SK-N-MC (cell line): ENCODE data around the gene PIK3R2.

Experiments used
- DNase-seq: peaks from one replicate; pipeline ENCODE4 v3.0.0-alpha.2; 2011; ENCODE audit warnings: low read depth, low spot score
- H3K27ac ChIP-seq: fragments of 200-600 bp; sonication (generic); 2 replicates; pipeline ENCODE4 v1.5.1; 2016; ENCODE audit warnings: mixed run types
- H3K36me3 ChIP-seq: fragments of 200-600 bp; sonication (generic); 2 replicates; pipeline ENCODE4 v1.6.1; 2017; ENCODE audit warnings: antibody characterized with exemption, low read length, mixed read lengths; ENCODE audit not compliant: insufficient read depth
- H3K4me3 ChIP-seq: fragments of 200-600 bp; sonication (generic); 2 replicates; pipeline ENCODE4 v1.5.1; 2016
- H3K9ac ChIP-seq: fragments of 200-600 bp; sonication (generic); 2 replicates; pipeline ENCODE4 v1.8.0; 2017; ENCODE audit warnings: mixed run types, mixed read lengths; ENCODE audit not compliant: insufficient read length
- H3K9me3 ChIP-seq: fragments of 200-600 bp; sonication (generic); 2 replicates; pipeline ENCODE4 v1.6.1; 2017; ENCODE audit warnings: low read depth, mild to moderate bottlenecking, antibody characterized with exemption, low read length, moderate library complexity, mixed read lengths
- EZH2 ChIP-seq: fragments of 200-600 bp; sonication (generic); IDR thresholded peaks from one replicate; pipeline ENCODE4 v1.6.1; 2017; ENCODE audit warnings: antibody characterized with exemption
- FOXP2 ChIP-seq: optimal IDR thresholded peaks from 2 replicates; pipeline ENCODE3; 2011; ENCODE audit warnings: mild to moderate bottlenecking, moderate library complexity; ENCODE audit not compliant: insufficient read depth; ENCODE audit errors: extremely low read length, control extremely low read depth
- POLR2AphosphoS5 ChIP-seq: IDR thresholded peaks from 2 replicates; pipeline ENCODE4 v1.6.1; 2012; ENCODE audit warnings: mild to moderate bottlenecking, low read depth, low read length, borderline replicate concordance

Gene PIK3R2

DNA sequence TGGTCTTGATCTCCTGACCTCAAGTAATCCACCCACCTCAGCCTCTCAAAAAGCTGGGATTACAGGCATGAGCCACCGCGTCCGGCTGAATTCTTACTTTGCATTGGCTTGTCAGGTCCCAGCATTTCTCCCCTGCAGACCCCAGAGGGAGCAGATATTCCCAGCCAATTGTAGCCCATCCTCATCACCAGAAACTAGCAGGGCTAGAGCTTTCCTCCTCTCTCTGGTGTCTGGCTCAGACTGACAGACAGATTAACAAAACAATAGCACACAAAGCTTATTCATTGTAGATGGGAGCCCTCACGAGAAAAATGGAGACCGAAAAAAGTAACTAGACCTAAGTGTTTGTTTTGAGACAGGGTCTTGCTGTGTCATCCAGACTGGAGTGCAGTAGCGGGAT lies 32.6 kb downstream of the PIK3R2 start:
- Histone ChIP-seq H3K9ac (no peak overlapping the region), H3K9me3 (no peaks in the 10 kb centered on the region), H3K27ac (no peak overlapping the region), H3K36me3 (no peaks in the 10 kb centered on the region), H3K4me3 (no peak overlapping the region)
- DNase-seq, result no peak
- TF ChIP-seq EZH2, result no peak
- no peak for TF ChIP-seq FOXP2
- no peak for TF ChIP-seq POLR2AphosphoS5

DNA sequence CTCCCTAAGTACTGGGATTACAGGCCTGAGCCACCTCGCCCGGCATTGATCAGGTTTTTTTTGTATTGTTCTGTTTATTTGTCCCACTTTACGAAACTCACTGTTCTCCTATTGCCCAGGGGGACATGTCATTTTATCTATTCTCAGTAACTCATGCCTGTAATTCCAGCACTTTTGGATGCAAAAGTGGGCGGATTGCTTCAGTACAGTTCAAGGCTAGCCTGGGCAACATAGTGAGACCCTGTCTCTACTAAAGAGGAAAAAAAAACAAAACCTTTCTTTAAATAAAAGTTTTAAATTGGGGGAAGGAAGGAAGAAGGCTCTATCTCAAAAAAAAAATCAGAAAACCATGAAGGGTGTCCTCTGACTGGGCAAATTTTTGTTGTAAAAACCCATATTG lies 37.3 kb downstream of the PIK3R2 start:
- H3K36me3 ChIP-seq, result no peaks in the 10 kb centered on the region
- H3K9ac ChIP-seq, result no peak overlapping the region
- H3K27ac ChIP-seq, result no peak overlapping the region
- no peak overlapping the region for H3K4me3 ChIP-seq
- no peak for DNase-seq
- TF ChIP-seq FOXP2 (no peak), POLR2AphosphoS5 (no peak), EZH2 (no peak)
- no peaks in the 10 kb centered on the region for H3K9me3 ChIP-seq

DNA sequence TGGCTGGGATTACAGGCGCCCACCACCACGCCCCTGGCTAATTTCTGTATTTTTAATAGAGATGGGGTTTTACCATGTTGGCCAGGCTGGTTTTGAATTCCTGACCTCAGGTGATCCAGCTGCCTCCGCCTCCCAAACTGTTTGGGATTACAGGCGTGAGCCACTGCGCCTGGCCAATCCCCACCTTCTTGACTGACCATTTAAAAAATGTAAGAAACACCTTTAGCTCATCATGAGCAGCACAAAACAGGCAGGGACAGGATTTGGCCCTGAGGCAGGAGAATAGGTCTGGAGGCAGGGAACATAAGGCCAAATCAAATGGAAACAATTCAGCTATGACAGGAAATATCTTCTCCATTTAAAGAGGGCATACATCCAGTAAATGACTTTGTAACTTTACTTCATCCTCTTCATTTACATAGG lies 38.7 kb downstream of the PIK3R2 start:
- DNase-seq, result no peak
- Histone ChIP-seq H3K9ac (no peak overlapping the region), H3K36me3 (no peaks in the 10 kb centered on the region; the same call in 1 of the 2 replicates), H3K4me3 (peak overlapping the region; percentile 90), H3K27ac (peak overlapping the region; percentile 78), H3K9me3 (no peaks in the 10 kb centered on the region)
- TF ChIP-seq EZH2, result no peak
- no peak for TF ChIP-seq FOXP2
- no peak for TF ChIP-seq POLR2AphosphoS5

DNA sequence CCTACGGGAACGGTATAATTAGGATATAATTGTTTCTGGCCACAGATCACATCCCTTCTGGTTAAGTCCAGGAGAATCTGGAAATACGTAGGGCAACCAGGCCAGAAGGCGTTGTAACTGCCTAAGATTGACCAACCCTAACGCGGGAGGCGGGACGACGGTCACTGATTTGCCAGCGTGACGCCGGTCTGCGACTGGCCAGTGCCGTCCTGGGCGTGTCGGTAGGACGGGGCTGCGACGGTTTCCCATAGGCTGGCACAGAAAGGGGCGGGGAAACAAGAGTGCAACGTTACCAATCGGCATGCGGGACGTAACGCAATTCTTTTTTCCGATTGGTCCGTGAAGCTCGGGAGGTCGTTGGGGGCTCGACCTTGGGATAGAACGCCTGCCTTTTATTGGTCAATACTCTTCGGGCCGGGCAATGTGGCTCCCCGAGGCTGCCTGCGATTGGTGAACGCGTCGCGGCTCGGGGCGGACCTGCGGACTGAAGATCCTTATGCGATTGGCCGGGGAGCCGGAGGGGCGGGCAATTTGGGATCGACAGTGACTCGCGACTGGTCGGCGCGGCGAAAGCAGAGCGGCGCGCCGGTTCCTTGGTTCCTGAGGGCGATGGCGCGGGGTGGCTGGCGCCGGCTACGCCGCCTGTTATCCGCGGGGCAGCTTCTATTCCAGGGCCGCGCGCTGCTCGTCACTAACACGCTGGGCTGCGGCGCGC lies 39.9 kb downstream of the PIK3R2 start, which contains the start of gene MPV17L2:
Gene MPV17L2, plus strand, starts transcription at position 546 of the 715 bp plus-strand sequence. Its CDS starts 64 bp downstream, at position 610.
- peak within 1 kb of the TSS; percentile 82 for H3K9ac ChIP-seq
- DNase-seq, result peak; percentile 99
- H3K9me3 ChIP-seq, result no peaks in the 10 kb centered on the region
- H3K27ac ChIP-seq, result peak within 1 kb of the TSS; percentile 78
- peak within 1 kb of the TSS; percentile 93 for H3K4me3 ChIP-seq
- peaks cover under 1% of the 10 kb centered on the region; the same call in 1 of the 2 replicates for H3K36me3 ChIP-seq
- TF ChIP-seq POLR2AphosphoS5 (peak; percentile 58), EZH2 (no peak), FOXP2 (no peak)

DNA sequence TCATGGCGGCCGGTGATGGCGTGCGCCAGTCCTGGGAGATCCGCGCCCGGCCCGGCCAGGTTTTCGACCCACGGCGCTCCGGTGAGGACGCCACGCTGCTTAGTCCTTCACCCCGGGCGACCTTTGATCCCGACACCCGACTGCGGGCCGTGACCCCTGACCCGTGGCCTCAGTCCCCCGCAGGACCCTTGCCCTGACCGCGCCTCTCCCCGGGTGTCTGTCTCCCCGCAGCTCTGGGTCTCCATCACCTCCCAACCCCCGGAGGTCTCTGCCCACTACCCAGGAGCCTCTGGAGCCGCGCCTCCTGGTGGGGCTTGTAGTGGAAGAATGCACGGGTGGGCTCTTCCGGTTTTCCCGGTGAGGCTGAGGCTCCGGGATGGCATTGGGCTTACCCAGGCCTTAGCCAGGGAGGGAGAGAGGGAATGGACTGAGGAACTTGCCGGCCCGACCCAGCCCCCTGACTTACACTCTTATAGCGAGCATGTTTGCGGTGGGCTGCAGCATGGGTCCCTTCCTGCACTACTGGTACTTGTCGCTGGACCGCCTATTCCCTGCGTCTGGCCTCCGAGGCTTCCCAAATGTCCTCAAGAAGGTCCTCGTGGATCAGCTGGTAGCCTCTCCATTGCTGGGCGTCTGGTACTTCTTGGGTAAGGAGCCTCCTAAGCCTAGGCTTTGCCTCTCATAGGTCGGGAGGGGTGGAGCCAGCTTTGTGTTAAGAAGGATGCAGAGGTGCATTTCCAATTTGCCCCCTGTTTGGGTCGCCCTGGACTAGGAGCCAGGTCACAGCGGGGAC lies 40.6 kb downstream of the PIK3R2 start:
- TF ChIP-seq POLR2AphosphoS5, result no peak
- TF ChIP-seq FOXP2, result no peak
- TF ChIP-seq EZH2, result no peak
- Histone ChIP-seq H3K36me3 (peaks cover 8% of the 10 kb centered on the region; the same call in 1 of the 2 replicates), H3K4me3 (peak overlapping the region; percentile 93), H3K27ac (no peak overlapping the region), H3K9ac (peak overlapping the region; percentile 69), H3K9me3 (no peaks in the 10 kb centered on the region)
- DNase-seq, result no peak

DNA sequence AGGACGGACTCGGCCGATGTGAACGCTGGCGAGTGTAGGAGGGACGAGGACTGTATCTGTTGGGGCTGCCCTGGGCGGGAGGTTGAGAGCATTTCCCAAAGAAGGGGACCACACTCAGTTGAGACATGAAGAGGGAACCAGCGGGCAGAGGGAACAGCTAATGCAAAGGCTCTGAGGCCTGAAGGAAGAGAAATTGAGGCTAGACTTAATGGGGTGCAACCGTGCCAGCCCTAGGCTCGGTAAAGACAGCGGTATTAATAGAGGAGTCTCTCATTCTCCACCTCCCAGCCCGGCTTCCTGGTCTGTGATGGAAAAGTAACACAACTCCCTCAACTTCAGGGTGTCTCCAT lies 41.2 kb downstream of the PIK3R2 start:
- DNase-seq, result no peak
- Histone ChIP-seq H3K9ac (no peak overlapping the region), H3K9me3 (no peaks in the 10 kb centered on the region), H3K36me3 (peaks cover 11% of the 10 kb centered on the region; the same call in 1 of the 2 replicates), H3K27ac (no peak overlapping the region), H3K4me3 (peak overlapping the region; percentile 93)
- TF ChIP-seq POLR2AphosphoS5, result no peak
- no peak for TF ChIP-seq EZH2
- TF ChIP-seq FOXP2, result no peak

DNA sequence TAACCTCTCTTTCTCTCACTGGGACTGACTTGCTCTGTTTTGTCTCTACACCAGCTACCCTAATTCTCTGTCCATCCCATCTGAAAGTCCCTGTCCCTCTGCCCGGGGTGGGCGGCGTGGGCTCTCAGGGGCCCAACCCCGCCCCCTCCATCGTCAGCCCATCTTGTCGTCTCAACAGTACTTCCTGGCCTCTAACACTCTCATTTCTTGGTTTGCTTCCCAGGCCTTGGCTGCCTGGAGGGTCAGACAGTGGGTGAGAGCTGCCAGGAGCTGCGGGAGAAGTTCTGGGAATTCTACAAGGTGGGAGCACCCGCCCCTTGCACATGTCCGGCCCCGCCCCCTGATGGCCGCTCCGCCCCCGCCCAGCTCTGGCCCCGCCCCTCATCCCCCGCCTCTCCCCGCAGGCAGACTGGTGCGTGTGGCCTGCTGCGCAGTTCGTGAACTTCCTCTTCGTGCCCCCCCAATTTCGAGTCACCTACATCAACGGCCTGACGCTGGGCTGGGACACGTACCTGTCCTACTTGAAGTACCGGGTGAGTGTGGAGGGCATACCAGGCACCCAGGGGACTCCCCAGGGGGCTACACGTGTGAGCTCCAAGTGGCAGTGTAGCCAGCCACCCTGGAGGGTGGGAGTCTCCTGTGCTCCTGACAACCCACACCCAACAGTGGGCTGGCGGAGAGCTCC lies 41.7 kb downstream of the PIK3R2 start:
- H3K9ac ChIP-seq, result no peak overlapping the region
- peaks cover 11% of the 10 kb centered on the region; the same call in 1 of the 2 replicates for H3K36me3 ChIP-seq
- DNase-seq, result no peak
- no peaks in the 10 kb centered on the region for H3K9me3 ChIP-seq
- H3K4me3 ChIP-seq, result peak overlapping the region; percentile 93
- H3K27ac ChIP-seq, result no peak overlapping the region
- no peak for TF ChIP-seq EZH2
- TF ChIP-seq FOXP2, result no peak
- no peak for TF ChIP-seq POLR2AphosphoS5

DNA sequence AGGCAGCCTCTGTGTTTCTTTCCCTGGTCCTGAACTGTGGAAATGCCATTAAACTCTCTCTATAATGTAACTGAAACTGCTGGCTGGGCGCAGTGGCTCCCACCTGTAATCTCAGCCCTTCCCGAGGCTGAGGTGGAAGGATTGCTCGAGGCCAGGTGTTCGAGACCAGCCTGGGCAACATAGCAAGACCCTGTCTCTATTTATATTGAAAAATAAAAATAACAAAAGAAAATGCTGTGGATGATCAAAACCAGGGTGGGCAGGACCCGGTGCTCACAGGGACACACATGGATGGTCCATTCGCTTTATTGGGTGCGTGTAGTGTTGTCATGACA lies 43.5 kb downstream of the PIK3R2 start:
- Histone ChIP-seq H3K9ac (no peak overlapping the region), H3K27ac (no peak overlapping the region)

More for the DNA sequence above, 43.5 kb downstream of the PIK3R2 start:
- Histone ChIP-seq H3K9me3 (no peaks in the 10 kb centered on the region), H3K36me3 (peaks cover 17% of the 10 kb centered on the region; the same call in 1 of the 2 replicates), H3K4me3 (no peak overlapping the region)
- DNase-seq, result no peak
- TF ChIP-seq FOXP2 (no peak), EZH2 (no peak), POLR2AphosphoS5 (no peak)
